ENCODE results near the gene RASA3.

Gene RASA3

DNA sequence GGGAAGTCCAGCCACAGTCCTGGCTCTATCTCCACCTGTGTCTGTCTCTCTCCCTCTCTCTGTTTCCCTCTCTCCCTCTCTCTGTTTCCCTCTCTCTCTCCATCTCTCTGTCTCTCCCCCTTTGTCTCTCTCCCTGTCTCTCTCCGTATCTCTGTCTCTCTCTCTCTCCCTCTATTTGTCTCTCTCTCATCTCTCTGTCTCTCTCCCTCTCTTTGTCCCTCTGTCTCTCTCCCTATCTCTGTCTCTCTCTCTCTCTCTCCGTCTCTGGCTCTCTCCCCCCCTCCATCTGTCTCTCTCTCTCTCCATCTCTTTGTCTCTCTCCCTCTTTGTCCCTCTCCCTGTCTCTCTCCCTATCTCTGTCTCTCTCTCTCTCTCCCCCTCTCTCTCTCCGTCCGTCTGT is 119.1 kb downstream of the RASA3 start:
- no peak for DNase-seq

GRCh38 chr13:114012921-114013320 is 119.5 kb downstream of the RASA3 start:
- DNase-seq: no peak

- DNase-seq: no peak
Measured at GRCh38 chr13:114012141-114012540, 120.3 kb downstream of the RASA3 start.

GRCh38 chr13:114011226-114011625 is 121.2 kb downstream of the RASA3 start:
- DNase-seq: no peak

- DNase-seq: no peak
Measured at GRCh38 chr13:114010401-114011101, 121.9 kb downstream of the RASA3 start.

GRCh38 chr13:114009590-114010400 is 122.6 kb downstream of the RASA3 start:
- DNase-seq: no peak

GRCh38 chr13:114008964-114009589 is 123.3 kb downstream of the RASA3 start:
- DNase-seq: no peak

- no peak for DNase-seq
Measured at GRCh38 chr13:114007566-114007965, 124.9 kb downstream of the RASA3 start.

- peak; percentile 7 for DNase-seq
Measured at GRCh38 chr13:114005206-114005724, 127.2 kb downstream of the RASA3 start.

DNA sequence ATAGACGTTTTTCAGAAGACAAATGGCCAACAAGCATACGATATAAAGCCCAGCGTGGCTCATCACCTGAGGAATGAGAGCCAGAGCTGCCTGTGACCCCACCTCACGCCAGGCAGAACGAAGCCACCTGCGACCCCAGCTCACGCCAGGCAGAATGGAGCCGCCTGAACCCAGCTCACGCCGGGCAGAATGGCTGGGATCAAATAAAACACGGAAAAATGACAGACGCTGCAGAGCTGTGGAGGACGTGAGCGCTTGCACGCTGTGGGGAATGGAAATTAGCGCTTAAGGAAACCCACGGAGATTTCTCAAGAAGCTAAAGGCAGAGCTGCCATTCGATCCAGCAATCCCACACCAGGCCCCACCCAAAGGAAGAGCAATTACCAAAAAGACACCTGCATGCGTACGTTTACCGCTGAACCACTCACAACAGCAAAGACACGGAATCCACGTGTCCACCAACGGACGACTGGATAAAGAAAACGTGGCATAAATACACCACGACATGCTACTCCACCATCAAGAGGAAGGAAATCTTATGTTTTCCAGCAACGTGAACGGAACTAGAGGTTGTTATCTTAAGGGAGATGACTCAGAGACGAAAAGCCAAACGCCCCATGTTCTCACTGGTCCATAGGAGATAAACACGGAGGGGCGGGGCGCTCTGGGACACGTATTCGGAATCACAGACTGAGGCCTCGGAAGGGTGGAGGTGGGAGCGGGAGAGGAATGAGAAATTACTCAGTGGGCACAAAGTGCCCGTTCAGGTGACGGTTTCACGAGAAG is 127.8 kb downstream of the RASA3 start:
- no peak for DNase-seq

GRCh38 chr13:114002771-114003321 is 129.6 kb downstream of the RASA3 start:
- DNase-seq: no peak

- no peak for DNase-seq
Measured at GRCh38 chr13:114002009-114002544, 130.3 kb downstream of the RASA3 start.

GRCh38 chr13:114001331-114002008 is 131.0 kb downstream of the RASA3 start:
- DNase-seq: no peak

- DNase-seq: no peak
Measured at GRCh38 chr13:114000151-114001040, 132.0 kb downstream of the RASA3 start.

DNA sequence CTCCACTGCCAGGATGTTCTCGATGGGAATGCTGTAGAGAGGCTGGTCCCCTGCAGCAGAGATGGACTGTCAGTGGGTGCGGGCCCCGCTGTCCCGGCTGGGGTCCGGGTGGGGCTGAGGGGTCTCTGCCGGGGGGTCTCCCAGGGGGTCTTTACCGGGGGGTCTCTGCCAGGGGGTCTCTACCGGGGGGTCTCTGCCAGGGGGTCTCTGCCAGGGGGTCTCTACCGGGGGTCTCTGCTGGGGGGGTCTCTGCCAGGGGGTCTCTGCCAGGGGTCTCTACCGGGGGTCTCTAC is 132.9 kb downstream of the RASA3 start:
- no peak for DNase-seq

DNA sequence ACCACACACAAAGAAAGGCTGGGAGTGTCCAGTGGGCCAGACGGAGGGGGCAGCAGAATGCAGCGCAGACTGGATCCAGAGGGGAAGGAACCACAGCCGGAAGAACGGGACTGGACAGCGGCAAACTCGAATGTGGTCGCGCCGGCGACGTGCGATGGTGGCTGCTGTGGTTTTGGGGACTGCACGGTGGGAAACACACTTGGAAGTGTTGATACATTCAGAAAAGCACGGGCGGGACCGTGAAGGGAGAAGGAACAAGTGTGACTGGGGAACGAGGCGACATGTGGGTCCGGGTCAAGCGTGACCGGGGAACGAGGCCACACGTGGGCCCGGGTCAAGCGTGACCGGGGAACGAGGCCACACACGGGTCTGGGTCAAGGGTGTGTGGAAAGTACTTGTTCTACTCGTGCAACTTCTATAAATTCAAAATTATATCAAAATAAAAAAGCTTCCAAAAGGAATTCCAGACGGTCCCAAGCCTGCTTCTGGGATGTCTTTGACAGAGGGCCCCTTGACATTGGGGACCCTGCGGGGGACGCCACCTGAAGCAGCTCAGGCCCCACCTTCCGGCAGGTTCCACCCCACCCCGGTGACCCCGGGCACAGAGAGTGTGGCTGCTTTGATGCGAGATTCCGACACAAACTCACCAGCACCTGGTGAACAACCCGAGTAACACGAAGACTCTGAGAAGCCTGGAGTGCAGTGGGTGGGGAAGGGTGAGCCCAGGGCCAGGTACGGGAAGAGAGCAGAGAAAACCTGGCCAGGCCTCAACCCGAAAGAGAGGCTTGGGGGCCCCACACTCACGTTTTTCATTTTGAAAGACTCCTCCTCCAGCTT is 133.4 kb downstream of the RASA3 start:
- DNase-seq: no peak

- DNase-seq: no peak
Measured at GRCh38 chr13:113997845-113998751, 134.3 kb downstream of the RASA3 start.

DNA sequence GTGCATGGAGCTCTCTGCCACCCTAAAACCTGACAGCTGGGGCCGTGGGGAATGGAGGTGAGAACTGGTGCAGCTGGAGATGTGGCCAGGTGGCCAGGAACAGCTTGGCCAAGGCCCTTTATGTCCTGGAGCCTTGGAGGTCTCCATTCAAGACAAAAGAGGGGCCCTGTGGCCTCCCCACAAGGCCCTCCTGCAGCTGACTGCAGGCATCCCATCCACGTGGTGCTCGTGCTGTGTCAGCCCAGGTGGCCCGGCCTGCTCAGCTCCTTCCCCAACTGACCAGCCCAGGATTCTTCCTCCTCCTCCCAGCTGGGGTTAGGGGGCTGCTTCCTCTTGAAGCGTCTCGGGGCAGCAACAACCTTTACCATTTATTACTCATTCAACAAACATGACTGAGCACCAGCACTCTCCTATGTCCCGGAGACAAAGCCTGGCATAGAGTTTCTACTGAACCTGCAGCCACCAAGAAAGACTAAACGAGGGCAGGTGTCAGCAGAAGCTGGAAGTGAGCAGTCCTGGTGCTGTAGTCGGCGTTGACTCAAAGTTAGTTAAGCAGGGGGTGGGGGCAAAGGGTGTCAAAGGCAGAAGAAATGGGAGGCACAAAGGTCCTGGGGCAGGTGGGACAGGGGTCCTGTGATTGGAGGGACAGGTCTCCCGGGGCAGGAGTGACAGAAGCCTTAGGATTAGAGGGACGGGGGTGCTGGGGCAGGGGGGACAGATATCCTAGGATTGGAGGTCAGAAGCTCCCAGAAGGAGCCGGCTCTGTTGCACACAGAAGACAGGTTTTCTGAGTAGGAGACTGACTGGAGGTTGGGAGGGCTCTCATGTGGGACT is 135.3 kb downstream of the RASA3 start:
- DNase-seq: no peak

All from activated naive CD4-positive, alpha-beta T cell treated with anti-CD3 and anti-CD28 coated beads, Interleukin-2, amount 50 U/mL, for 16 hours (primary cell).